GM12878 (cell line): ENCODE results near the gene HEYL. TPM values are rescaled to one million over a fixed set of nuclear protein-coding genes. Genes with fewer than 3 reads are reported as not detected.

Experiments
- ATAC-seq: fragments of 200-7000 bp; cut with Tn5 transposase; 3 replicates; pipeline ENCODE4 v1.9.1; 2020; ENCODE audit warnings: mild to moderate bottlenecking, moderate library complexity
- BruUV-seq: library from RNA; stranded (reverse); fragments of 400-500 nt; replicated peaks from 2 replicates; lab custom pipeline; 2021; lab: Mats Ljungman, UMichigan
- CTCF ChIA-PET: fragments of 300-600 bp; sonication (Branson Sonifier 250); formaldehyde crosslinking; extraction: SDS; loops from one replicate; lab custom pipeline; 2021; ENCODE audit warnings: inconsistent platforms; lab: Yijun Ruan, JAX
- POLR2A ChIA-PET: fragments of 350-600 bp; formaldehyde crosslinking; extraction: SDS; loops from one replicate; lab custom pipeline; 2021; ENCODE audit warnings: inconsistent platforms; lab: Charles Lee
- RAD21 ChIA-PET: fragments of 300-600 bp; sonication (Branson Sonifier 250); formaldehyde crosslinking; loops from one replicate; lab custom pipeline; 2023; ENCODE audit warnings: antibody characterized with exemption; ENCODE audit not compliant: unreplicated experiment; lab: Charles Lee
- SMC1A ChIA-PET: fragments of 300-600 bp; sonication (Branson Sonifier 250); formaldehyde crosslinking; loops from one replicate; lab custom pipeline; 2023; ENCODE audit not compliant: unreplicated experiment, uncharacterized antibody; lab: Charles Lee
- DNase-seq: peaks from one replicate; pipeline ENCODE4 v3.0.0-alpha.2; 2011; ENCODE audit warnings: low read depth, low spot score
- FAIRE-seq: peaks from 3 replicates; lab custom pipeline; 2011; peaks lifted over from hg19 to GRCh38; lab: Jason Lieb, UNC
- H2AFZ ChIP-seq: 2 replicates; pipeline ENCODE4 v1.6.0; 2011; ENCODE audit warnings: low read depth, low read length, control low read depth; ENCODE audit not compliant: control insufficient read depth
- H3K27ac ChIP-seq: 2 replicates; pipeline ENCODE4 v1.5.1; 2011; ENCODE audit warnings: control low read depth; ENCODE audit not compliant: control insufficient read depth, insufficient read depth
- H3K27me3 ChIP-seq, 2 experiments: replicated peaks in 1 of 2; 2 replicates each; pipeline versions ENCODE4 v1.6.0 to v1.6.1; 2011; ENCODE audit warnings: low read length in 1 of 2; ENCODE audit not compliant: control insufficient read depth in 2 of 2, insufficient read depth in 2 of 2
- H3K36me3 ChIP-seq, 2 experiments: 2 replicates each; pipeline ENCODE4 v1.5.1; 2011; ENCODE audit warnings: low read length in 1 of 2; ENCODE audit not compliant: control insufficient read depth in 2 of 2, insufficient read depth in 2 of 2
- H3K4me1 ChIP-seq: 2 replicates; pipeline ENCODE4 v1.6.1; 2011; ENCODE audit warnings: mild to moderate bottlenecking, low read length, moderate library complexity, mixed read lengths; ENCODE audit not compliant: control insufficient read depth, insufficient read depth
- H3K4me2 ChIP-seq: 2 replicates; pipeline ENCODE4 v1.6.0; 2011; ENCODE audit warnings: control low read depth; ENCODE audit not compliant: control insufficient read depth, insufficient read depth
- H3K4me3 ChIP-seq: fragments of 200-600 bp; sonication (generic); 2 replicates; pipeline ENCODE4 v1.5.1; 2016
- H3K79me2 ChIP-seq: 2 replicates; pipeline ENCODE4 v1.6.0; 2011; ENCODE audit warnings: low read length; ENCODE audit not compliant: control insufficient read depth, insufficient read depth
- H3K9ac ChIP-seq: 2 replicates; pipeline ENCODE4 v1.8.0; 2011; ENCODE audit warnings: low read length, control low read depth, mixed read lengths; ENCODE audit not compliant: control insufficient read depth, insufficient read depth
- H3K9me3 ChIP-seq: replicated peaks from 3 replicates; pipeline ENCODE4 v1.5.1; 2011; ENCODE audit warnings: mild to moderate bottlenecking, low read length; ENCODE audit not compliant: control insufficient read depth, insufficient read depth
- H4K20me1 ChIP-seq: 2 replicates; pipeline ENCODE4 v1.6.0; 2011; ENCODE audit not compliant: control insufficient read depth, insufficient read depth
- JUNB ChIP-seq: IDR thresholded peaks from 2 replicates; pipeline ENCODE4 v1.6.1; 2016; ENCODE audit warnings: antibody characterized with exemption, mild to moderate bottlenecking
- MEF2B ChIP-seq: fragments of 450-650 bp; IDR thresholded peaks from 2 replicates; pipeline ENCODE4 v1.6.1; 2018; ENCODE audit warnings: mild to moderate bottlenecking, moderate library complexity; ENCODE audit not compliant: partially characterized antibody, poor library complexity, severe bottlenecking
- PAX5 ChIP-seq: IDR thresholded peaks from 2 replicates; pipeline ENCODE4 v1.6.1; 2011; ENCODE audit warnings: low read depth, low read length, borderline replicate concordance
- PAX8 ChIP-seq: fragments of 450-650 bp; IDR thresholded peaks from 2 replicates; pipeline ENCODE4 v1.6.1; 2017; ENCODE audit warnings: mild to moderate bottlenecking, moderate library complexity
- SMARCA5 ChIP-seq: fragments of 450-650 bp; IDR thresholded peaks from 2 replicates; pipeline ENCODE4 v1.6.1; 2017; ENCODE audit warnings: mild to moderate bottlenecking
- STAT3 ChIP-seq: IDR thresholded peaks from 2 replicates; pipeline ENCODE4 v1.6.1; 2011; ENCODE audit warnings: low read depth, low read length, improper control_type of control experiment
- ZBED1 ChIP-seq: IDR thresholded peaks from 2 replicates; pipeline ENCODE4 v1.6.1; 2016; ENCODE audit warnings: borderline replicate concordance
- ZNF217 ChIP-seq: fragments of 450-650 bp; IDR thresholded peaks from 2 replicates; pipeline ENCODE4 v1.6.1; 2017; ENCODE audit warnings: antibody characterized with exemption, mild to moderate bottlenecking
- ZNF384 ChIP-seq: IDR thresholded peaks from 2 replicates; pipeline ENCODE4 v1.6.1; 2012; ENCODE audit warnings: low read depth, mild to moderate bottlenecking, low read length, improper control_type of control experiment, borderline replicate concordance
- WGBS: methylation state at CpG from one replicate; pipeline ENCODE4 v1.1.6; 2016; ENCODE audit warnings: low lambda C conversion rate; ENCODE audit not compliant: insufficient replicate concordance, insufficient coverage; ENCODE audit errors: missing lambda C conversion rate; 5-methylcytosine and 5-hydroxymethylcytosine counted together
- in situ Hi-C: fragments of 300-500 bp; cut with MboI; formaldehyde crosslinking; loops from 9 replicates; pipeline ENCODE4 v1.14.3; 2018; ENCODE audit warnings: mixed read lengths
- intact Hi-C: fragments of 100-400 bp; cut with micrococcal nuclease; formaldehyde crosslinking; loops from one replicate; pipeline ENCODE4 v1.14.2; 2022; ENCODE audit not compliant: unreplicated experiment
- polyA plus RNA-seq, 11 experiments: library from polyadenylated mRNA; depleted of rRNA in 4 of 11; unstranded in 6 of 11; stranded (reverse) in 5 of 11; fragments of >200 nt; fragmentation: Nextera tagmentation in 4 of 11; fragmentation: Illumina TruSeq in 1 of 11; extraction: Ambion mirVana in 4 of 11; extraction: Trizol in 1 of 11; gene quantifications; 1 replicate in 1 of 11; 2 replicates in 10 of 11; pipeline versions ENCODE4 v1.2.1 to v1.2.3, GENCODE V29; 2011 to 2016; ENCODE audit warnings: inconsistent platforms in 2 of 11, missing spikeins in 2 of 11, low read depth in 1 of 11
- total RNA-seq, 4 experiments: library from RNA; depleted of rRNA in 3 of 4; stranded (reverse); fragments of >200 nt in 3 of 4; fragmentation: Illumina TruSeq in 1 of 4; extraction: Trizol in 1 of 4; gene quantifications; 2 replicates each; pipeline versions ENCODE4 v1.2.1 to v1.2.3, GENCODE V29; 2013 to 2021
- TF ChIP-seq, protein P1 (sequence below): fragments of 450-650 bp; formaldehyde crosslinking; IDR thresholded peaks from 2 replicates; pipeline ENCODE4 v1.4.0; 2020; ENCODE audit warnings: mild to moderate bottlenecking, moderate library complexity
- TF ChIP-seq, protein P2 (sequence below): fragments of 450-650 bp; IDR thresholded peaks from 2 replicates; pipeline ENCODE4 v1.6.1; 2018; ENCODE audit warnings: mild to moderate bottlenecking, low read depth, moderate library complexity; ENCODE audit not compliant: partially characterized antibody

Gene HEYL
- total and polyA plus RNA-seq, 10 of the 15 experiments (the other 5 are each of a cell fraction or from before 2014, with no cell fraction given) = under 0.01 to 0.04 TPM; not detected in 8

DNA sequence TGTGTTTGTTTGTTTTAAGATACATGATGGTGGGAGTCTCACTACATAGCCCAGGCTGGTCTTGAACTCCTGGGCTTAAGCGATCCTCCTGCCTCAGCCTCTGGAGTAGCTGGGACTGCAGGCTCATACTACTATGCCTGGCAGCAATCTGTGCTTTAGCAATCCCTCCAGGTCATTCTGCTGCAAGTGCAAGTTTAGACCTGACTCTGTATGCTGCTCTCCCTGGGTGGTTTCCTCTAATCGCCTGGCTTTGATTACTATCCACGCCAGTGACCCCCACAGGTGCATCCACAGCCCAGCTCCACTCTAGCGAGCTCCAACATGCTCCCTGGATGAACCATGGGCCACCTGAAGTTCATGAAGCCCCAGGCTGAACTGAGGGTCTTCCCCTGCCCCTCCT, 47.4 kb downstream of the HEYL start (continued):
- no peak for TF ChIP-seq STAT3

DNA sequence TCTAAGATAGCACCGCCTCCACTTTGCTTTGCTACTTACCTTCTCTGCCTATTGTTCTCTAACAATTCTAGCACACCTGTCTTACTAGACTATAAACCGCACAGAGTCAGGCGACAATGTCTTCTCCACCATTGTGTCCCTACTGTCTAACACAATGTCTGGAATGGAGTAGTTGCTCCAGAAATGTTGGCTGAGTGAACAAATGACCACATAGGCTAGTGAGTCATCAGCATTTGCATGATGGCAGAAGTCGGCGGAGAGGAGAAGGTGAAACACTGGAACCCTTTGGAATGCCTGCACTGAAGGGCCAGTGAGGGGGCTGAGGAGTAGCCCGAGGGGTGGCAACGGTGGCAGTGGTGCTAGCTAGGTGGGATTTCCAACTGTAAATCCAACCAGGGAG, 48.9 kb downstream of the HEYL start:
- CTCF ChIA-PET = interaction anchor here (1.3 kb wide), 1 partner anchor 16 kb away, joined by 3 read pairs; no protein-coding TSS in a partner anchor
- no peak for TF ChIP-seq ZNF384
- TF ChIP-seq ZNF217 = no peak
- TF ChIP-seq ZBED1 = no peak
- TF ChIP-seq PAX8 = no peak
- no peak for TF ChIP-seq JUNB
- TF ChIP-seq SMARCA5 = no peak
- no peak for TF ChIP-seq MEF2B
- TF ChIP-seq PAX5 = no peak
- TF ChIP-seq, protein P1, sequence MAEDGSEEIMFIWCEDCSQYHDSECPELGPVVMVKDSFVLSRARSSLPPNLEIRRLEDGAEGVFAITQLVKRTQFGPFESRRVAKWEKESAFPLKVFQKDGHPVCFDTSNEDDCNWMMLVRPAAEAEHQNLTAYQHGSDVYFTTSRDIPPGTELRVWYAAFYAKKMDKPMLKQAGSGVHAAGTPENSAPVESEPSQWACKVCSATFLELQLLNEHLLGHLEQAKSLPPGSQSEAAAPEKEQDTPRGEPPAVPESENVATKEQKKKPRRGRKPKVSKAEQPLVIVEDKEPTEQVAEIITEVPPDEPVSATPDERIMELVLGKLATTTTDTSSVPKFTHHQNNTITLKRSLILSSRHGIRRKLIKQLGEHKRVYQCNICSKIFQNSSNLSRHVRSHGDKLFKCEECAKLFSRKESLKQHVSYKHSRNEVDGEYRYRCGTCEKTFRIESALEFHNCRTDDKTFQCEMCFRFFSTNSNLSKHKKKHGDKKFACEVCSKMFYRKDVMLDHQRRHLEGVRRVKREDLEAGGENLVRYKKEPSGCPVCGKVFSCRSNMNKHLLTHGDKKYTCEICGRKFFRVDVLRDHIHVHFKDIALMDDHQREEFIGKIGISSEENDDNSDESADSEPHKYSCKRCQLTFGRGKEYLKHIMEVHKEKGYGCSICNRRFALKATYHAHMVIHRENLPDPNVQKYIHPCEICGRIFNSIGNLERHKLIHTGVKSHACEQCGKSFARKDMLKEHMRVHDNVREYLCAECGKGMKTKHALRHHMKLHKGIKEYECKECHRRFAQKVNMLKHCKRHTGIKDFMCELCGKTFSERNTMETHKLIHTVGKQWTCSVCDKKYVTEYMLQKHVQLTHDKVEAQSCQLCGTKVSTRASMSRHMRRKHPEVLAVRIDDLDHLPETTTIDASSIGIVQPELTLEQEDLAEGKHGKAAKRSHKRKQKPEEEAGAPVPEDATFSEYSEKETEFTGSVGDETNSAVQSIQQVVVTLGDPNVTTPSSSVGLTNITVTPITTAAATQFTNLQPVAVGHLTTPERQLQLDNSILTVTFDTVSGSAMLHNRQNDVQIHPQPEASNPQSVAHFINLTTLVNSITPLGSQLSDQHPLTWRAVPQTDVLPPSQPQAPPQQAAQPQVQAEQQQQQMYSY = no peak
- TF ChIP-seq, protein P2, sequence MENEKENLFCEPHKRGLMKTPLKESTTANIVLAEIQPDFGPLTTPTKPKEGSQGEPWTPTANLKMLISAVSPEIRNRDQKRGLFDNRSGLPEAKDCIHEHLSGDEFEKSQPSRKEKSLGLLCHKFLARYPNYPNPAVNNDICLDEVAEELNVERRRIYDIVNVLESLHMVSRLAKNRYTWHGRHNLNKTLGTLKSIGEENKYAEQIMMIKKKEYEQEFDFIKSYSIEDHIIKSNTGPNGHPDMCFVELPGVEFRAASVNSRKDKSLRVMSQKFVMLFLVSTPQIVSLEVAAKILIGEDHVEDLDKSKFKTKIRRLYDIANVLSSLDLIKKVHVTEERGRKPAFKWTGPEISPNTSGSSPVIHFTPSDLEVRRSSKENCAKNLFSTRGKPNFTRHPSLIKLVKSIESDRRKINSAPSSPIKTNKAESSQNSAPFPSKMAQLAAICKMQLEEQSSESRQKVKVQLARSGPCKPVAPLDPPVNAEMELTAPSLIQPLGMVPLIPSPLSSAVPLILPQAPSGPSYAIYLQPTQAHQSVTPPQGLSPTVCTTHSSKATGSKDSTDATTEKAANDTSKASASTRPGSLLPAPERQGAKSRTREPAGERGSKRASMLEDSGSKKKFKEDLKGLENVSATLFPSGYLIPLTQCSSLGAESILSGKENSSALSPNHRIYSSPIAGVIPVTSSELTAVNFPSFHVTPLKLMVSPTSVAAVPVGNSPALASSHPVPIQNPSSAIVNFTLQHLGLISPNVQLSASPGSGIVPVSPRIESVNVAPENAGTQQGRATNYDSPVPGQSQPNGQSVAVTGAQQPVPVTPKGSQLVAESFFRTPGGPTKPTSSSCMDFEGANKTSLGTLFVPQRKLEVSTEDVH = no peak
- RAD21 ChIA-PET = no interaction called here
- peaks cover 6% of the 10 kb centered on the region for H3K4me1 ChIP-seq
- no peaks in the 10 kb centered on the region; a peak in 1 of 4 replicates for H3K27me3 ChIP-seq
- H3K4me2 ChIP-seq = no peak overlapping the region
- no TSS peak for BruUV-seq
- ATAC-seq (no peak), DNase-seq (no peak), FAIRE-seq (no peak)
- H3K9me3 ChIP-seq = no peaks in the 10 kb centered on the region
- H3K9ac ChIP-seq = no peak overlapping the region
- H4K20me1 ChIP-seq = no peaks in the 10 kb centered on the region
- 95% methylated on average over 7 of the region's 7 CpGs for WGBS
- H2AFZ ChIP-seq = no peak overlapping the region
- intact Hi-C loops = no loop called here
- no peak overlapping the region for H3K4me3 ChIP-seq
- H3K79me2 ChIP-seq = no peaks in the 10 kb centered on the region
- POLR2A ChIA-PET = interaction anchor here (0.6 kb wide), 1 partner anchor 9 kb away, joined by 3 read pairs; no protein-coding TSS in a partner anchor
- SMC1A ChIA-PET = no interaction called here
- no peak overlapping the region for H3K27ac ChIP-seq
- no peaks in the 10 kb centered on the region for H3K36me3 ChIP-seq
- in situ Hi-C loops = no loop called here
